Measurements from ENCODE around the gene SLC44A2. TPM values are rescaled to one million over a fixed set of nuclear protein-coding genes. Genes with fewer than 3 reads are reported as not detected.

The SLC44A2 gene
- total RNA-seq, 1 experiment from 2014 or later: 31.5 TPM

DNA sequence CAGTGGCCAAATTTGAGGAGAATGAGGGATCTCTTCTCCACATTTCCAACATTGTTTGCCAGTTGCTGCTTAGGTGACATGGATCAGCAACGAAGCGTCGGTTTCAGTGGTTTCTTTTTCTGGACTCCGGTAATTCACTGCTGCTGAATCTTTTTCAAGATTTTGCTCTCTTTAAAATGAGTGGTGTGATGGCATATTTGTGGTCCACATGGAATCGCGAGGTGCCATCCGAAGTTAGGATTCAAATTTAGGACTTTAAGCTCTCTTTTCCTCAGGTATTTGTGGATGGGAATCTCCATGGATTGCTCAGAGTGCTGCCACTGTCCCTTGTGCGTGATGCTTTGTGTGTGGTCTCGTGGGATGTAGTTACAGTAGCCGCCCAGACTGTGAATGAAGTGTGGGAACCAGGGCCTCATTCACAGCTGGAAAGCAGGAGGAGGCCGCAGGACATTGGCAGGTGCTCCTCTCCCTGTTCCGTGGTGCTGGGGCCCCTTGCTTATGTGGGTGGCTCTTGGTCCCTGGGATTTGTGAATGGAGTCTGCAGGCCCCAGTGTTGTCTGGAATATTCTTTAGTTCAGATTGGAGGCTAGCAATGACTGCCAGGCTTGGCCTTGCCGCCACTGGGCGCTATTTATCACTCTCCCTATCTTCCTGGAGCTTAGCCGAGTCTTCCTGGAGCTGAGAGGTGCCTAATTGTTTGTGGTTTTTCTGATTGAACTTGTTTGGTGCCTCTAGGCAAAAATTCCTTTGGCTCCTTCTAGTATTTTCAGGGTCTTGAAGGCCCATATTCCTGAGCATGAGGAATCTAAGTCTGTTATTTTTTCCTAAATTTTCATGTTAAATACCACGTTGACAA, 30.3 kb downstream of the SLC44A2 start:
- DNase-seq (ENCODE audit: low read depth, low spot score): no peak
- BruUV-seq (replicated peaks): no TSS peak

DNA sequence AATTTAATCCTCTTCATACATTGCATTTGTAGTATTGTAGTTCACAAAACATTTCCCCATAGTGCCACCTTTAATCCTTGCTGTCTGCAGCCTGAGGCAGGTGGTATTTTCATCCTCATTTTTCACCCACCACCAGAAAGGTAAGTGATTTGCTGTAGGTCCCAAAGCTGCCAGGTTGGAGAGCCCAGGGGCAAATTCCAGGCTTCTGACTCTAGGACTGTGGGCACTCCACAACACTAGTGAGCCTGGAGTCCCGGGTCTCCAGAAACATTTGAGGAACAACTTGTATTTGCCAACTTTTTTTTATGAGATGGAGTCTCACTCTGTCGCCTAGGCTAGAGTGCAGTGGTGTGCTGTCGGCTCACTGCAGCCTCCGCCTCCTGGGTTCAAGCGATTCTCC, 35.0 kb downstream of the SLC44A2 start:
- DNase-seq (ENCODE audit: low read depth, low spot score): no peak
- TF ChIP-seq TCF7L2 (IDR thresholded peaks at IDR 0.05; ENCODE audit: low read depth, low read length) (no peak), SIN3A (IDR thresholded peaks at IDR 0.05; ENCODE audit: borderline replicate concordance, insufficient read depth, low read depth, low read length) (no peak), POLR2AphosphoS5 (IDR thresholded peaks at IDR 0.05; ENCODE audit: low read depth, low read length) (no peak)
- TF ChIP-seq, protein P1, sequence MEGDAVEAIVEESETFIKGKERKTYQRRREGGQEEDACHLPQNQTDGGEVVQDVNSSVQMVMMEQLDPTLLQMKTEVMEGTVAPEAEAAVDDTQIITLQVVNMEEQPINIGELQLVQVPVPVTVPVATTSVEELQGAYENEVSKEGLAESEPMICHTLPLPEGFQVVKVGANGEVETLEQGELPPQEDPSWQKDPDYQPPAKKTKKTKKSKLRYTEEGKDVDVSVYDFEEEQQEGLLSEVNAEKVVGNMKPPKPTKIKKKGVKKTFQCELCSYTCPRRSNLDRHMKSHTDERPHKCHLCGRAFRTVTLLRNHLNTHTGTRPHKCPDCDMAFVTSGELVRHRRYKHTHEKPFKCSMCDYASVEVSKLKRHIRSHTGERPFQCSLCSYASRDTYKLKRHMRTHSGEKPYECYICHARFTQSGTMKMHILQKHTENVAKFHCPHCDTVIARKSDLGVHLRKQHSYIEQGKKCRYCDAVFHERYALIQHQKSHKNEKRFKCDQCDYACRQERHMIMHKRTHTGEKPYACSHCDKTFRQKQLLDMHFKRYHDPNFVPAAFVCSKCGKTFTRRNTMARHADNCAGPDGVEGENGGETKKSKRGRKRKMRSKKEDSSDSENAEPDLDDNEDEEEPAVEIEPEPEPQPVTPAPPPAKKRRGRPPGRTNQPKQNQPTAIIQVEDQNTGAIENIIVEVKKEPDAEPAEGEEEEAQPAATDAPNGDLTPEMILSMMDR (IDR thresholded peaks at IDR 0.05): no peak
- TF ChIP-seq, protein P2, sequence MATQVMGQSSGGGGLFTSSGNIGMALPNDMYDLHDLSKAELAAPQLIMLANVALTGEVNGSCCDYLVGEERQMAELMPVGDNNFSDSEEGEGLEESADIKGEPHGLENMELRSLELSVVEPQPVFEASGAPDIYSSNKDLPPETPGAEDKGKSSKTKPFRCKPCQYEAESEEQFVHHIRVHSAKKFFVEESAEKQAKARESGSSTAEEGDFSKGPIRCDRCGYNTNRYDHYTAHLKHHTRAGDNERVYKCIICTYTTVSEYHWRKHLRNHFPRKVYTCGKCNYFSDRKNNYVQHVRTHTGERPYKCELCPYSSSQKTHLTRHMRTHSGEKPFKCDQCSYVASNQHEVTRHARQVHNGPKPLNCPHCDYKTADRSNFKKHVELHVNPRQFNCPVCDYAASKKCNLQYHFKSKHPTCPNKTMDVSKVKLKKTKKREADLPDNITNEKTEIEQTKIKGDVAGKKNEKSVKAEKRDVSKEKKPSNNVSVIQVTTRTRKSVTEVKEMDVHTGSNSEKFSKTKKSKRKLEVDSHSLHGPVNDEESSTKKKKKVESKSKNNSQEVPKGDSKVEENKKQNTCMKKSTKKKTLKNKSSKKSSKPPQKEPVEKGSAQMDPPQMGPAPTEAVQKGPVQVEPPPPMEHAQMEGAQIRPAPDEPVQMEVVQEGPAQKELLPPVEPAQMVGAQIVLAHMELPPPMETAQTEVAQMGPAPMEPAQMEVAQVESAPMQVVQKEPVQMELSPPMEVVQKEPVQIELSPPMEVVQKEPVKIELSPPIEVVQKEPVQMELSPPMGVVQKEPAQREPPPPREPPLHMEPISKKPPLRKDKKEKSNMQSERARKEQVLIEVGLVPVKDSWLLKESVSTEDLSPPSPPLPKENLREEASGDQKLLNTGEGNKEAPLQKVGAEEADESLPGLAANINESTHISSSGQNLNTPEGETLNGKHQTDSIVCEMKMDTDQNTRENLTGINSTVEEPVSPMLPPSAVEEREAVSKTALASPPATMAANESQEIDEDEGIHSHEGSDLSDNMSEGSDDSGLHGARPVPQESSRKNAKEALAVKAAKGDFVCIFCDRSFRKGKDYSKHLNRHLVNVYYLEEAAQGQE (IDR thresholded peaks at IDR 0.05; ENCODE audit: insufficient read depth in 1 of 2, low read depth in 2 of 2, low read length in 1 of 2): no peak
- Histone ChIP-seq H3K4me3 (ENCODE audit: low read depth in 2 of 2, low read length in 2 of 2) (no peak overlapping the region), H3K27me3 (ENCODE audit: control insufficient read depth, insufficient read depth, low read length) (no peaks in the 10 kb centered on the region), H3K27ac (ENCODE audit: low read length) (no peak overlapping the region), H3K9me3 (ENCODE audit: control insufficient read depth, insufficient read depth, low read depth, low read length) (no peaks in the 10 kb centered on the region), H3K4me1 (ENCODE audit: control insufficient read depth, insufficient read depth, low read length) (peaks cover 32% of the 10 kb centered on the region), H3K36me3 (ENCODE audit: control insufficient read depth, insufficient read depth, low read length) (no peaks in the 10 kb centered on the region; the same call in none of the 2 replicates)
- intact Hi-C loops (cut with micrococcal nuclease; ENCODE audit: unreplicated experiment): no loop called here
- BruUV-seq (replicated peaks): no TSS peak
- in situ Hi-C loops (cut with HindIII; ENCODE audit: low pct_unique_long_range_greater_than_20kb, low sequenced_read_pairs): no loop called here
- POLR2A ChIA-PET: no interaction called here
- CTCF ChIA-PET: no interaction called here
- ATAC-seq: no peak

More for the DNA sequence above, 30.3 kb downstream of the SLC44A2 start:
- Histone ChIP-seq H3K36me3 (ENCODE audit: control insufficient read depth, insufficient read depth, low read length) (peaks cover 7% of the 10 kb centered on the region), H3K27ac (ENCODE audit: low read length) (peak overlapping the region; percentile 93), H3K9me3 (ENCODE audit: control insufficient read depth, insufficient read depth, low read depth, low read length) (no peaks in the 10 kb centered on the region), H3K4me3 (ENCODE audit: low read depth in 2 of 2, low read length in 2 of 2) (peak overlapping the region; percentile 95 to 96), H3K27me3 (ENCODE audit: control insufficient read depth, insufficient read depth, low read length) (no peaks in the 10 kb centered on the region), H3K4me1 (ENCODE audit: control insufficient read depth, insufficient read depth, low read length) (peaks cover 19% of the 10 kb centered on the region)
- ChIA-PET POLR2A (no interaction called here), CTCF (no interaction called here)
- intact Hi-C loops (cut with micrococcal nuclease; ENCODE audit: unreplicated experiment): no loop called here
- ATAC-seq: no peak
- in situ Hi-C loops (cut with HindIII; ENCODE audit: low pct_unique_long_range_greater_than_20kb, low sequenced_read_pairs): no loop called here
- TF ChIP-seq, protein P2 (IDR thresholded peaks at IDR 0.05; ENCODE audit: insufficient read depth in 1 of 2, low read depth in 2 of 2, low read length in 1 of 2): no peak
- TF ChIP-seq SIN3A (IDR thresholded peaks at IDR 0.05; ENCODE audit: borderline replicate concordance, insufficient read depth, low read depth, low read length) (no peak), TCF7L2 (IDR thresholded peaks at IDR 0.05; ENCODE audit: low read depth, low read length) (no peak), POLR2AphosphoS5 (IDR thresholded peaks at IDR 0.05; ENCODE audit: low read depth, low read length) (no peak)
- TF ChIP-seq, protein P1 (IDR thresholded peaks at IDR 0.05): no peak
